Skin of body (tissue), 2 donors: ENCODE data around the gene HOXB5. TPM values are rescaled to one million over a fixed set of nuclear protein-coding genes. Genes with fewer than 3 reads are reported as not detected.

Source experiments
- DNase-seq: peaks from one replicate; lab custom pipeline; 2025; lab: John Stamatoyannopoulos, UW
- total RNA-seq: library from RNA; depleted of rRNA; stranded (reverse); fragments of >200 nt; gene quantifications from one replicate; pipeline ENCODE4 v1.2.3, GENCODE V29; 2014

Gene HOXB5
- total RNA-seq, 1 donor from 2014 or later, result 0.59 TPM

DNA sequence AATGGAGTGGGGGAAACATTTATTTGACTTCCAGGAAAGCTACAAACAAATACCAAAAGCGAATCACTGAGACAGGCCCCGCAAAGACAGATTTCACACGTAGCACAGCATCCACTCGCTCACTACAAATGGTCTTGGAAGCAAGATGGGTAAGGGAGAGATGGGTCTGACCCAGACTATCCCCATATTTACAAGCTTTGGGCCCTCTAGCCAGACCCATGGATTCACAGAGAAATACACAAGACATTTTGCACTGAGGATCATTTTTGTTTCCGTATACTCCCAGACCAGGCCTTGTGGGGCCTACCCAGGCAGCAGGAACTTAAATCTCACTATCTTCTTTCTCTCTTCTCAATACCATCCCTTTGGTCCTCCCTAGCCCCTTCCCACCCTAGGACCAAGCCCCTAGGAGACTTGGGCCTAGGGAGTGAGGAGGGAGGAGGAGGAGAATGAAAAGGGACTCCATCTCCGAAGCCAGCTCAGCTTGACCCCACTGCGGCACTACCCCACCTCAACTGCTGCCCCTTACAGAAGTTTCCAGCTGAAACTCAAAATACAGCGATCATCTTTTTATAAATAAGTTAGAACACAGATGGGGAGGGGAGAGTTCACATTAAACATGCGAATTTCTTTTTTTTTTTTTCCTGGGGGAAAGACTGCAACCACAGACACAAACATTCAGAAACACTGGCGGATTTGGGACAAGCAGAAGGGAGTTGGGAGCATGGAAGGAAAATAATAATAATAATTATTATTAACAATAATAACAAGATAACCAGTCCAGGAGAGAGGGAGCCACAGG lies 2.1 kb downstream of the HOXB5 start:
- DNase-seq, result no peak

DNA sequence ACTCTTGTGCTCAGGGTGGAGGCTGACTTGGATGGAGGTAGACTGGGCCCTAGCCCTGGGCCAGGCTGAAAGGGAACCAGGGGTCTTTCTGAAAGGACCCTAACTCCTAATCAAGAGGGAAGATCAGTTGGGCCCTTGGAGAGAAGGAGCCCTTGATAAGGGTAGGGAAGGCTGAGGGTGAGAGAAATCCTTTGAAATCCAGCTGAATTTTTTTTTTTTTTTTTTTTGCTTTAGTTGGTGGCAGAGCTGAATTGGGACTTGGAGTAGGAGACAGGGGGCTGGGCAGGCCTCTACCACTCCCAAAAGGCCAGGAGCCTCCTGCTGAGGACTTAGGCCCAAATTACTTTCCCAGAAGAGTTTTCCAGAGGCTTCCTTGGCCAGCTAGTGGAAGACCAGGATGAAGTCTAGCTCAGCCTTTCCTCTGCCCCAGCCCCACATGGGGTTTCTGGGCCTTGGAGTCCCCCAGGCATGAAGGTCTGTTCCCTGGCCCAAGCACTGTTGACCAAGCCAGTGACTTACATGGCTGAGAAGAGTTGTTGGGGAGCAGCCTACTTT lies 2.9 kb downstream of the HOXB5 start:
- DNase-seq, result no peak

DNA sequence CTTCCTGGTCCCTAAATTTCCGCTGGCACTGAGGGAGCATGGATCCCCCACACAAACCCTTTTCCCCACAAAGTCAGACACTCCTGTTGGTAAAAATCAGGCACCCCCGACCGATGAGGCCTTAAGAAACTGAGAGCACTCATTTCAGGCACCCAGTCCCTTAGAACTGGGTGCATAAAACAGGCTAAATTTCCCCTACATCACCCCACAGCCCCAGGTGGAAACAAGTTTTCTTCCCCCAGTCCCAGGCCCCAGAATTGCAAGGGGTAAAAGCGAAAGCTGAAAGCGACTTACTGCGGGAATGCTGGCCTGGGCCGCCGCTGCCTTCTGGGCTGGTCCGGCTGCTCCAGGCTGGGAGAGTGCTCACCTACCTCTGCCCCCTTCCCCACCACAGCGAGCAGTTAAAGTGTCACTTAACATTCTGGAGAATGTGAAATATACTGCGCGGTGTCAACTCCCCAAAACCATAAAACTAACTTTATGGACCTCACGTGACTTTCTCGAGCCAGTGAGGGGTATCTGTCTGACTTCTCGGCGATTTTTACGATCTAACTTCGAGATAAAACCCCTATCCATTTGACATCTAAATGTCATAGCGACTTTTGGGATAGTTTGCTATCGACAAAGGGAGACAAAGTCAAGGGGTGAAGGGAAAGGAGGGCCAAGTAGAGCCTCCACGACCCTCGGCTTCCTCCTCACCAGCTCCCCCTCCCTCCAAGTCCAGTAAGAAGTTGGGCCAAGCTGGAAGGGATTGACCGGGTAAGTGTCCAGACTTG lies 3.6 kb downstream of the HOXB5 start, which contains the start of gene HOXB3:
TSS of gene HOXB3 (minus strand) at position 411 of the 776 bp plus-strand sequence. CDS start 37,767 bp downstream, outside the sequence.
- no peak for DNase-seq

DNA sequence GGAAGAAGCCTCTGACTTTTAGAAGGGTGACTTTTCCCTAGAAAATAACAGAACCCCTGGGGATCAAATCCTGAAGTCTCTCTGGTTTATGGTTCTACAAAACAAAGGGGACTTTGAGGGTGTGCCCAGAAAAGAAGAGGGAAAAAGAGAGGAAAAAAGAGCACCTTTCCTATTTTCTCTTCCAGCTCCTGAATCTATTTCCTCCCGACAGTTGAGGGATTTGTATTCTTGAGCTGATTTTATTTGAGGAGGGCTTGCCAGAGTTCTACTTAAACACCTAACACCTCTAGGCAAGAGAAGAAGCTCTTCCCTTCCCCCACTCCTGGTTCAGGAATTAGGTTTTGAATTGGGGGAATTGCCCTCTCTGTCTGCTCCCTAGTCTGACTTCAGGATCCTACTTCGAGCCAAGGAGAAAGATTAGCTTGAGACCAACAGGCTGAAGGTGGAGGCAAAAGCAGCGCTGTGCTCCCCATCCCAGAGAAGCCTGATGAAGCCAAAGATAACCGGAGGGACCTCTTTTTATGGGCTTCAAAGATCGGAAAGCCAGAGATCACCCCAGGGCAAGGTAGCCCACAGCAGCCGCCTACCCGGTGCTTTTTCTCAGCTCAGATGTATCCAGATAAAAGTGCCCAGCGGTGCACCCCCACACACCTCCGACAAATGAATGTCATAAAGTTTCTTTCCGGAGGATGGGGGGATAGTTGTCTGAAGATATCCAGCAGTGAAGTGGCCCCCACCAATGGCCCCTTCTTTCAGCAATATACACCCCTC lies 4.3 kb downstream of the HOXB5 start:
- no peak for DNase-seq

DNA sequence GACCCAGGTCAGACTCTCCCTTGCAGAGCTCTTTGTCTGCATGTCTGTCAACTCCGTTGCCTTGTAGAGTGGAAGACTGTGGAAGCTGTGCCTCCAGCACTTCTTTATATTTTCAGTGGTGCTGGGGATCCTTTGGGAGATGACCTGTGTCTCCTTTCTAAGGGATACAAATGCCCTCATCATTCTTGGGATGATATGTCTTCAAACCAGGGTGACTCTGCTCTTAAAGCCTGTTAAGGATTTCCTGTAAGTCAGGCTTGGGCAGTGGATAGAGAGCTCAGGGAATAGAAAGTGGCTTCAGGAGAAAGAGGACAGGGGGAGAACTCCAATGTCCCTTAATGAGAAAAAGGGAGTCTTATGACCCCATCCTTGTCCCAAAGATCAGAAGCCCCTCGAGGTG lies 5.1 kb downstream of the HOXB5 start:
- DNase-seq, result no peak

DNA sequence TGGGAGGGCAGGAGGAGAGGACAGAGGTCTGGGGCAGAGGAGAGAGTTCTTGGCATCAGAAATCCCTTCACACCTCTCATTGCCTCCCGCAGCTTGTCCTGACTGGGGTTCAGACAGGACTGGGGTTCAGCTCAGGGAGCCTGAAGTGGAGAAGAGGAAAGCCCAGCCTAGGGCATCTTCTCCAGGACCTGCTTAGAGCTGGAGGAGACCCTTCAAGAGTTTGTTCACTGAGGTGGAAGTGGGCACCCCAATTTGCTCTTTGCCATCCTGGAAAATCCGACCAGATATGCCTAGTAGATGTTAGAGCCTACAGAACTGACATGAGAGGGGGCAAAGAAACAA lies 5.5 kb downstream of the HOXB5 start:
- DNase-seq, result no peak

DNA sequence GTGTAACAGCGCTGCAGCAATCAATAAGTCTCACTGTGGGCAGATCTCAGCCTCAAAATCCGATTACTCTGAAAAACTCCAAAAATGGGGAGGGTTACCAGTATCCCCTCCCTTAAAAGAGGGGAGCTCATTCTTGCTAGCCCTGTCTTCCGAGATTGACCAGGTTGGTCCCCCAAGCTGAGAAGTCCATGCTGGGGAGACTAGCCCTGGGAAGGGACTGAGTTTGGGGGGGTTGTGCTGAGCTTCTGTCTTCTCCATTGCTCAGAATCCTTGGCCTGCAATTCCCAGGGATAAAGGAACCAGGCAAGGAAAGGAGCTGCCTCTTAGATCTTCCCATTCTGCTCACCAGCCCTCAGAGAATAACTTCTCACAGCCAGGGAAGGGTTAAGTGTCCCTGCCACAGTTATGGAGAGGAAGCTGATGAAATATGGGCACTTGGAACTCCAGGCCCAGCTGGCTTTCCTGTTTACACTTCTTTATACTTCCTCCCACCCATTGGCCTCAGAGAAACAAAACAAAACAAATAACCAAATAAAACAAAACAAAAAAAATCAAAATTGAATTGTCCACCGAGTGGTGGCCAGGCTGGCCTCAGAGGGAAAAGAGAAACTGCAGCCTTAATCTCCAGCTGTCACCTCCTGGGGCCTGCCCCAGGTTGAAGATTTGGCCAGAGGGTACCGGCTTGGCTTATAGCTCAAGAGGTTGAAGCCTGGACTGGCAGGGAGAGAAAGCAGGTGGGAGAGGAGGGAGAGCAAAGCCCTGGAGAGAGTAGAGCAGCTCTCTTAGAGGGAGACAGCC lies 6.1 kb downstream of the HOXB5 start:
- DNase-seq, result no peak

DNA sequence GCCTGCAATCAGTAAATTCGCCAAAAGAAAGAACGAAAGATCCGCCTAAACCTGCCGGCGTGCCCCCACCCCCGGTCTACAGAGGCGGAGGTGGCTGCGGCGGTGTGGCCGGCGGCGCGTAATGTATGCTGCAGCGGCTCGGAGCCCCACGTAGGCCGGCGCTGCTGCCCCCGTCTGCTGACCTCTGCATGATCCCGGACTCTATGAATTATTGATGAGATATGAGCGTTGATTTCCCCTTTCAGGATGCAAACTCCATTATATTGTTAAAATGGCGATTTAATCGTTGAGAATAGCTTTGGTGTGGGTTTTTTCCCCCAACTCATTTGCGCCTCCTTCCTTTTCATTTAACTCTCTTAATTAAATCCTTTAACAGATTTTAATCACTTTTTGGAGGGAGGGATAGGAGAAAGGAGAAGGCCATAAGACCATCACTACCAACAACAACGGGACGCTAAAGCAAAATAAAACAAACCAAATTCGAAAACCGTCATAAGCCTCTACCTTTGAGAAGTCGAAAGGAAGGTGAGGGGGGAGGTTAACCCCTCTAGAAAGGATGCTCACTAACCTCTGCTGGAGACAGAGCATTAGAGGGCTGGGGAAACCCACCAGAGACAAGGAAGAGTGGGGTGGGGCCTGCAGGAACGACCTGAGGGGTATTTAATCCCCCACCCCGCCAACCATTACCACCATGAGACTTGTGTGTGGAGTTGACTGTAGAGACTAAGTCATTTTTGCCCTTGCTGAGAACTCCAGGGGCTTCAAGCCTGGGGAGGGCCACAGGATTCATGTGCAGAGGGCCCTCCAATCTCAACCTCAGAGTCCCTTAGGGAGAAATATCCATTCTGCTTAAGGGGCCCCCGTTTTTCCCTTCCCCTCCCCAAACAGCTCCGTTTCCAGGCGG lies 7.0 kb downstream of the HOXB5 start:
- no peak for DNase-seq

DNA sequence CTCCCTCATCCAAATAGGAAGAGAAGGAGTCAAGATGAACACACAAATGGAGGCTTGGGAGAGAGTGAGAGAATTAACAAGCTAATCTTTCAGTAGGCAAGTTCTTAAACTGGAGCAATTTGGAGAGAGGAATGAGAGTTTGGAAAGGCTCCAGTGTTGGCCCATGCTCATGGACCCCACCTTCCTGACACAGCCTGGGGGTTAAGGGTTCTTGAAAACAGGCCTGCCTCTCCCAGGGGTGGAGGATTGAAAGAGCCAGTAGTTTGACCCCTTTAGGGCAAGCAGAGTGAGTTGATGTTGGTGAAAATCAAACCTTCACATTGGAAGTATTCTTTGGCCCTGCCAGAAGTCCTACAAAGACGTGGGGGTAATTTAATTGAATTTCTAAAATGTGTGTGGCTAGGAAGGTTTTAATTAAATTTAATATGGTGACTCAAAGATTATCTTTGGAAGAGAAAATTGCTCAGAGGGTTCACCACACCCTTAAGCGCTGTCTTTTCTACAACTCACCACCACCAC lies 9.3 kb downstream of the HOXB5 start:
- DNase-seq, result no peak

DNA sequence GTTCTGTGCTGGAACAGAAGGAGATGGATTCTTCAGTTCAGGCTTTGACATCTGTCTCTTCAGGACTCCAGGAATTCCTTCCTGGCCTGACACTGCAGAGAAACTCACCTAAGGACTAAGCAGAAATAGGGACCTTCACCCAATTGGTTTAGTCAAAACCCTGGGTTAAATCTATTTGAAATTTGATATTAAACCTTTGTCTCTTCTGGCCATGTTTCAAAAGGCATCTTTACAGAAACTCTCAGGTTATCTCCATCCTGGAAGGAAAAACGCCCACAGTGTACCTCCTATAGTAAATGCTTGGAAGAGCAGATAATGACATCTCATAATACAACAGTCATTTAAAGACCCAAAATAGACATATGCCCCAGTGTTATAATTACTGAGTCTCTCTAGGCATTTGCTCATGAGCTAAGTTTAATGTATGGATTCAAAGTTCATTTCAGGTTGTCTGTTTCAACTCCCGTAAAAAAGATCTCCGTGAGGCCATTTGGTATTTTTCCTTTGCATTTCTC lies 9.8 kb downstream of the HOXB5 start:
- no peak for DNase-seq

DNA sequence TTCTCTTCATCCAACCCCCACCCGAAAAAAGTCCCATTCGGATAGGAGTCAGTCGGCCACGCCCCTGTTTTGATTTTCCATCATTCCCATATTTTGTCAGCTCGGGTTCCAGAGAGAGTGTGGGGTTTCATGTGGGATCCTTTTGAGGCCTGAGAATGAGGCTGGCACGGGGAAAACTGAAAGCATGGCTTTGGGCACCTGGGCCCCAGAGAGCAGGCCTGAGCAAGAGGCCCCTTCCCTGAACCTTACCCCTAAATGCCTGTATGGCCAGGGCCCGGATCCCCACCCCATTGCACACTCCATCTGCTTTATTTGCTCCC lies 10.9 kb downstream of the HOXB5 start:
- DNase-seq, result no peak

DNA sequence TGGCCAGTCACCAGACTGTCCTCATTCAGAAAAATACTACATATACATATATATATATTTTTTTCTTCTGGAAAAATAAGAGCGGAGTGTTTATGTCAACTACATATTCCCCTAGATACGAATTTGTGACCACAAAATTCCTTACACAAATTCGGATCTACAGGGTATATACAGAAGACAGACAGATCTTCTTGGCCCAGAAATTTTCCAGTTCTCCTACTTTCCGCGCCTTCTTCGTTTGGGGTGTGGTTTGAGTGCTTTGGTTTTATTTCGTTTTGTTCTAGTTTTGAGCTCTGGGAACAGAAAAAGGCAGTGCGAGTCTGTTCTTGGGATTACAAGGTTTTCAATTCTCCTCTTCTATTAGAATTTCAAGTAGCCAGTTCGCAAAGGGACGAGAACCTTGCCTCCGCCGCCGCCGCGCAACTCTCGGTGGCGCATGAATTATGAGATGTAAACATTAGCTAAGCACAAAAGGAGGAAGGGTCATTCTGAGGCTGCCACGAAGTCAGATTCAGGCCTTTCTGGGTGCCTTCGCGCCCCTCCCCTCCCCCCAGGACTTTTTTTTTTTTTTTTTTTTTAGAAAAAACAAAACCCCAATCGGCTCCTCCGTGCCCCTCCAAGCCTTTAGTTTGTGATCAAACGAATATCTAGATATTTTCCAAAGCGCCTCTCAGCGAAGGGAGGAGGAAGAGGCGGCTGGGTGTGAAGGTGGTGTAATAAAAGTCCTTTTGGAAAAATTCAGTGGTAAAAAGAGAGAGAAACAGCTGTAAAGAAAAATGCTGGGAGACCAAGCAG lies 13.6 kb downstream of the HOXB5 start:
- DNase-seq, result no peak

DNA sequence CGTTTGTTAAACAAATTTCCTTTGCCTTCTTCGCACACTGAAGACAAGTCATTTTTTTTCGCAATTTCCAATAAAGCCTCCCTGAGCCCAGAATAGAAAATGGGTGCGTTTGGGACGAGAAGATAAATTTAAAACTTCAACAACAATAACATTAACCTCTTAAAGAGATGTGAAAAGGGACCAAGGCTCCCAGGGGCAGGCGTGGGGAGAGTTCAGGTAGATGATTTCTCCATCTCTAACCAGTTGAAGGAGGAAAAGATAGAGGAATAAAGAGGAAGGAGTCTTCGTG lies 14.2 kb downstream of the HOXB5 start:
- no peak for DNase-seq

DNA sequence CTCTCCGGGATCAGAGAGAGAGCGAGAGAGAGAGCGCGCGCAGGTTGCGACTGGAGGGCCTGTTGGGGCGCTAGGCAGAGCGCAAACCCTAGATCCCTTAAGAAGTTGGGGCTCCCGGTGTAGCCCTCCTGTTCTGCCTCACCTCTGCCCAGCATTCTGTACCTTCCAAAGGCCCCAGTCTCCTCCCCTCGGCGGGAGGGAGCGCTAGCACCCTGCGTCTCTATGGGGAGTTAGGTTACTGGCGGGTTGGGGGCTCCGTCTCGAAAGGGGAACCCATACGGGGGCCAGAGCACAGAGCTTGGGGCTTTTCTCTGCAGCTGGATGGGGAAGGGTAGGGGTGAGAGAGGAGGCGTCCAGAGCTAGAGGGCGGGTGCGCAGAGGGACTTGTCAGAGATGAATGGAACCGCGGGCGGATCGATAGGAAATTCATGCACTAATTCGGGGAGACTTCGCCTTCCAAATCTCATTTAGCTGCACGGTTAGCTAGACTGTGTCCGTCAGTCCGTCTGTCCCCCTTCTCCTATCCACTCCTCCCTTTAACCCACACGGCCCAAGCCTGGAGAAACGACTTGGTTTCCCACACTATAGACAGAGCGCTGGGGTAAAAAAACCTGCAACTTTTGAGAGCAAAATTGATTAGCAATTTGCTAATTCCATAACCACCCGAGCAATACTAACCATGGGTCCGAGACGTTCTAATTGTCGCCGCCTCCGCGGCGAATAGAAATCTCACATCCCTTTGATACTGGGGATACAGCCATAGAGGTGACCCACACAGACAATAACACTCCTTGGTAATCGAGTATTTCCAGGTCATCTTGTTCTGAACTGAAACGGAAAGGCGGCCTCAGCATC lies 14.7 kb downstream of the HOXB5 start:
- DNase-seq, result no peak

DNA sequence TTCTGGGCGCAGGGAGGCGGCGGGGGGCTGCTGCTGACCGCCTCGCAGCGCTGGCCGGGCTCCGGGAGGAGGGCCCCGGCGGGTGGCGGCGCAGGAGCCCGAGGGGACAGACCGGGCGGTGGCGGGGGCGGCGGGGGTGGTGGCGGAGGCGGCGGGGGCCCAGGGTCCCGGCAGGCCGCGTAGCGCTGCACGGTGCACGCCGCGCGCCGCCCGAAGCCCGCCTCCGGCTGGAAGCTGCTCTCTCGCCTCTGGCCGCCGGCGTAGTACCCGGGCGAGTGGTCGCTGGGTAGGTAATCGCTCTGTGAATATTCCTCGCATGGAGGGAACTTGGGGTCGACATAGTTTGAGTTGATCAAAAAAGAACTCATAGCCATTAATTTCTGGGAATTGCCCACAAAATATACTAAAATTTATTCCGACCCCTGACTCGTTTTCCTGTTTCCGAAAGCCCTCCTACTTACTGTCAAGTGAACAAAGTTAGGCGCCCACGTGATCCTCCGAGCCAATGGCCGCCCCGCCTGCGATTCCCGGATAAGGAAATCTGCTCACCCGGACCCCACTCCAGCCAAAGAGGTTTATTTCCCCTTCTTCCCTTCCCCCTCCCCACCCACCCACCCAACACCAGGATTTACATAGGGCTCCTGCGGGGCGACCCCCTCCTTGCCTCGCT lies 15.5 kb downstream of the HOXB5 start, which contains the start of gene HOXB4:
TSS of gene HOXB4 (minus strand) at position 405 of the 670 bp plus-strand sequence. CDS start at position 374, 31 bp downstream.
- DNase-seq, result peak; percentile 71

DNA sequence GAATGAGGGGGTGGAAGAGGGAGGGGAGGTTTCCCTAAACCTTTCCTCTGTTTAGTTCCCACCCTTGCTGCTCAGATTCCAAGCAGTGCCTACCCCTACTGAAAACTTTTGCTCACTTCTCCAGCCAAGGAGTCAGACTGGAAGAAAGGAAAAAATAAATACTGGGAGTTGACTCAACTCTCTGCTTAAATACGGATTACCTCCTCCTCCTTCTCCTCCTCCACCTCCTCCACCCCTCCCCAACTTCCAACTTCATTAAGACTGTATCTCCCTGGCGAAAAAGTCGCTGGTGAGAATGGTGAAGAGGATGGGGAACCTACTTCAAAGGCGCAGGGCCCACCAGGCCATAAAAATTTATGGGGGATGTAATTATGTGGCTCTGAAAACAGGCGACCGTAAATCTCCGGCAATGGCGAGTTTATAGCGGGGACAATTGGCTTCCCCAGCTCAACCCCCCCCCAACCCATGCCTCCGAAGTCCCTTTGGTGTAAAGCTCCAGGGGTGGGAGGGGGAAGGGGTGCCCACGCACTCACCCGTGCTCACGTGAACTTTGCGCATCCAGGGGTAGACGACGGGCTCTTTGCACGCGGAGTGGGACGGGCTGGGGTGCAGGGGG lies 16.1 kb downstream of the HOXB5 start:
- no peak for DNase-seq
